Activated T-cell treated with anti-CD3 and anti-CD28 coated beads, Interleukin-2, amount 50 U/mL, for 4 hours (primary cell): Measurements from ENCODE around the gene ACOT8. TPM values are rescaled to one million over a fixed set of nuclear protein-coding genes. Genes with fewer than 3 reads are reported as not detected.
"Not testable (repeated sequence)": the region's sequence is repeated elsewhere in the genome, so short reads cannot be mapped to it uniquely, and the experiment has no call there.

Experiments used
- ATAC-seq, 2 donors: fragments of 200-7000 bp; cut with Tn5 transposase; one replicate each; pipeline ENCODE4 v1.10.0; 2021
- DNase-seq: peaks from one replicate; pipeline ENCODE4 v3.0.0-alpha.2; 2020
- H3K27me3 Mint-ChIP-seq: one replicate; pipeline ENCODE4 v1.8.0; 2021; ENCODE audit warnings: low read depth, mixed read lengths
- H3K36me3 Mint-ChIP-seq: one replicate; pipeline ENCODE4 v1.8.0; 2022; ENCODE audit warnings: mixed read lengths; ENCODE audit not compliant: insufficient read depth
- H3K4me1 Mint-ChIP-seq: one replicate; pipeline ENCODE4 v1.8.0; 2021; ENCODE audit warnings: low read depth, mixed read lengths
- H3K4me3 Mint-ChIP-seq: one replicate; pipeline ENCODE4 v1.8.0; 2021; ENCODE audit warnings: mild to moderate bottlenecking, moderate library complexity, mixed read lengths
- H3K9me3 Mint-ChIP-seq: one replicate; pipeline ENCODE4 v1.8.0; 2021; ENCODE audit warnings: mixed read lengths
- total RNA-seq, 3 donors: library from RNA; stranded (reverse); gene quantifications; one replicate each; pipeline ENCODE4 v1.2.1, GENCODE V29; 2021

Gene ACOT8
- total RNA-seq = 10 to 100 TPM; 18.0 to 21.0 (median 18.2) TPM

GRCh38 chr20:45857114-45857881, at the start of gene ACOT8, which contains the start of gene ZSWIM3:
ACOT8 (minus strand) TSS chr20:45857392; CDS start chr20:45857315, 77 bp downstream.
ZSWIM3 (plus strand) TSS chr20:45857614; CDS start chr20:45857826, 212 bp downstream.
- Mint-ChIP-seq H3K36me3 (peaks cover 14% of the 10 kb centered on the region), H3K9me3 (no peaks in the 10 kb centered on the region), H3K27me3 (no peaks in the 10 kb centered on the region), H3K4me3 (peak within 1 kb of the TSS; percentile 95), H3K4me1 (peaks cover 42% of the 10 kb centered on the region)
- peak; percentile 99 for ATAC-seq
- peak; percentile 87 for DNase-seq

- Mint-ChIP-seq H3K36me3 (no peaks in the 10 kb centered on the region), H3K4me3 (no peak overlapping the region), H3K9me3 (no peaks in the 10 kb centered on the region), H3K27me3 (no peaks in the 10 kb centered on the region), H3K4me1 (peaks cover 1% of the 10 kb centered on the region)
- ATAC-seq (no peak), DNase-seq (no peak)
Measured at GRCh38 chr20:45905505-45906079, 48.4 kb upstream of the ACOT8 start.

DNA sequence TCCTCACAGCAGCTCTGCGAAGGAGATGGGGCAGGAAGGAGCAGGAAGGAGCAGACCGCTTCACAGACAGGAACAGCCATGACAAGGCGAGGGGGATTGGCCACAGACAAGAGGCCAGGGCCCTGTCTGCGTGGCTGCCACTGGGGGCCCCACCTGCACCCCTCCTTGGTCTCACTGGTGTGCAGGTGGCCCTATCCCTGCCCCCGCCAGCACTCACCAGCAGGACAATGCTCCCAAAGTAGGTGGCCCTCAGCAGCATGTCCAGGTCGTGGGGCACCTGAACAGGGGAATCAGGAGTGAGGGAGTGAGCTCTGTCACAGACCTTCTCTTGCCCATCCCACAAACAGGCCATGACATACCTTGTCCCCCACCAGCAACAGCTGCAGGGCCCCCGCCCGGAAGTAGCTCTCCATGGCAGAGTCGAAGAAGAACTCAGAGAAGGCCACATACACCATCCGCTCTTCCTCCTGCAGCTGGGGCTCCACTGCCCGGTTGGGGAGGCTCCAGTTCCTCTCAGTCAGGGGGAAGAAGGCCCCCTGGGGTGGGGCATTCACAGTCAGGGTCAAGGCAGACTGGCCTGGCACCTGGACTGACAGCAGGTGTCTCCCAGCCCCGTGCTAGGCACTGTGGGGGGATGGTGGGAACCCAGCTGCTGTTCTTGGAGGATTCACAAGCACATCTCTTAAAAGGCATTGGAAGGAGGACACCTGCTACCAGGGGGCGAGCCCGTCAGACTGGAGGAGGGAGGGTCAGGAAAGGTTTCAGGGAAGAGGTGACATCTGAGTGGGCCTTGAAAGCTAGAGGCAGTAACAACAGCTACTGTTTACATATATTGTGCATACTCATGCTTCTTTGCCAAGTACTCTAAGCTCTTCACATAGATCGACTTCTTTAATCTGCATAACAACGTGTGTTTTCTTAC, 47.7 kb upstream of the ACOT8 start:
- no peak overlapping the region for H3K4me3 Mint-ChIP-seq
- H3K4me1 Mint-ChIP-seq = no peaks in the 10 kb centered on the region
- H3K9me3 Mint-ChIP-seq = no peaks in the 10 kb centered on the region
- no peaks in the 10 kb centered on the region for H3K36me3 Mint-ChIP-seq
- H3K27me3 Mint-ChIP-seq = no peaks in the 10 kb centered on the region
- ATAC-seq (no peak), DNase-seq (no peak)

- Mint-ChIP-seq H3K9me3 (no peaks in the 10 kb centered on the region), H3K27me3 (no peaks in the 10 kb centered on the region), H3K4me3 (no peak overlapping the region), H3K4me1 (no peaks in the 10 kb centered on the region), H3K36me3 (peaks cover 14% of the 10 kb centered on the region)
- DNase-seq (no peak), ATAC-seq (no peak)
Measured at GRCh38 chr20:45902199-45902701, 45.1 kb upstream of the ACOT8 start.

- not testable (repeated sequence) for H3K4me3 Mint-ChIP-seq, ATAC-seq, H3K9me3 Mint-ChIP-seq, DNase-seq, H3K4me1 Mint-ChIP-seq, H3K27me3 Mint-ChIP-seq
- H3K36me3 Mint-ChIP-seq = peaks cover 16% of the 10 kb centered on the region
Measured at GRCh38 chr20:45901332-45901731, 44.1 kb upstream of the ACOT8 start.

DNA sequence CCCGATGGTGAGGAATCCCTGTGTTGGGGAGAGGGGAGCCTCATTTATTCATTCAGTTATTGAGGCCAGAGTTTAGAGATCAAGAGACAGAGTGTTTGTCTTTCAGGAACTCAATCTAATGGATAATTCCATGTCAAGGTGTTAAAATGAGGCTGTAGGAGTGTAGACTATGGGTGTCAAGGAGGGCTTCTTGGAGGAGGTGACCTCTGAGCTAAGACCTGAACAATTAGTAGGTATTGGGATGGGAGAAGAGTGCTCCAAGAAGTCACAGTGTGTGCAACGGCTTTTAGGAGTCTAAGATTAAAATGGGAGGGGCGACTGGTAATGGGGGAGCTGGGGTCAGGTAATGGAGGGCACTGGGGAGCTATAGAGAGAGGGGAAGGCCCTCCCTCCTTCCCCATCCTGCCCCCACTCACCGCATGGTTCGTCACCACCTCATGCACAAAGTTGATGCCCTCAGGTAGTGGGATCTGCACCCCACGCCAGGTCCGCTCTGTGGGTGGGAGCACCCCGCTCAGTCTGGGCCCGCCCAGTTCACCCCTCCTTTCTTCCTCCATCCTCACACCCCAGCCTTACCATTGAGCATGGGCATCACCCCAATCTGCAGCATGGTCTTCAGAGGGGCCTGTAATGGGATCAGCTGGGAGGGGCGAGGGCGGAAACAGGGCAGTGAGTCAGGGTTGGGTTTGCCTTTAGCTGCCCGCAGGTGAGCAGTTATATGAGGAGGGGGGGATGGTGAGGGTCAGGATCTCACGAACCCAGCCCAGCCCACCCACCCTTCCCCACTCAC, 42.0 kb upstream of the ACOT8 start:
- Mint-ChIP-seq H3K4me3 (no peak overlapping the region), H3K4me1 (peaks cover 2% of the 10 kb centered on the region), H3K9me3 (no peaks in the 10 kb centered on the region), H3K36me3 (peaks cover 17% of the 10 kb centered on the region), H3K27me3 (no peaks in the 10 kb centered on the region)
- no peak for DNase-seq
- no peak for ATAC-seq

DNA sequence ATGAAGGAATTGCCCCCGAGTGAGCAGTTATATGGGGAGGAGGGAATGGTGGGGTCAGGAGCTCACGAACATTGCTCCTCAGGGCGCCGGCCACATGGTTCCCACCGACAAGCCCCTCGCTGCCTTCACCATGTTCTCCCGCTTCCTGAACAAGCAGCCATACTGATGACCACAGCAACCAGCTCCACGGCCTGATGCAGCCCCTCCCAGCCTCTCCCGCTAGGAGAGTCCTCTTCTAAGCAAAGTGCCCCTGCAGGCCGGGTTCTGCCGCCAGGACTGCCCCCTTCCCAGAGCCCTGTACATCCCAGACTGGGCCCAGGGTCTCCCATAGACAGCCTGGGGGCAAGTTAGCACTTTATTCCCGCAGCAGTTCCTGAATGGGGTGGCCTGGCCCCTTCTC, 41.1 kb upstream of the ACOT8 start:
- ATAC-seq = no peak
- Mint-ChIP-seq H3K27me3 (no peaks in the 10 kb centered on the region), H3K4me3 (no peak overlapping the region), H3K9me3 (no peaks in the 10 kb centered on the region), H3K4me1 (peaks cover 10% of the 10 kb centered on the region), H3K36me3 (peaks cover 22% of the 10 kb centered on the region)
- DNase-seq = no peak

GRCh38 chr20:45897692-45898091, 40.5 kb upstream of the ACOT8 start:
- DNase-seq = no peak
- Mint-ChIP-seq H3K4me1 (peaks cover 16% of the 10 kb centered on the region), H3K4me3 (no peak overlapping the region), H3K9me3 (no peaks in the 10 kb centered on the region), H3K27me3 (no peaks in the 10 kb centered on the region), H3K36me3 (peaks cover 22% of the 10 kb centered on the region)
- no peak for ATAC-seq

DNA sequence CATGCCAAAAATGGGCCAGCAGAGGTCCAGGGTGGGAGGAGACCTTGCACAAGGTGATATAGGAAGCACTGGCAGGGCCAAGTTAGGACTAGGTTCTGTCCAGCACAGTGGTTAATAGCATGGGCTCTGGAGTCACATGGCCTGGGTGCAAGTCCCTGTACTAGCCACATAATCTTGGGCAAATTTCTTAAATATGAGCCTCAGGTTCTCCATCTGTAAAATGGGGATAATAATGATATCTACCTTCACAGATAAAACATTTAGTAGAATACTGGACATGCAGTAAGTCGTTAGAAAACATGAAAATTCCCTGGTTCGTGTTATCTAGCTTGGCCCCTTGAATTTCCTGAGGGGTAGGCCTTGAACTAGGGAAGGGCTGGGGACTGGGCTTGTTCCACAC, 40.1 kb upstream of the ACOT8 start:
- no peak overlapping the region for H3K4me3 Mint-ChIP-seq
- no peak for ATAC-seq
- H3K4me1 Mint-ChIP-seq = peaks cover 20% of the 10 kb centered on the region
- no peak for DNase-seq
- peaks cover 22% of the 10 kb centered on the region for H3K36me3 Mint-ChIP-seq
- H3K9me3 Mint-ChIP-seq = no peaks in the 10 kb centered on the region
- no peaks in the 10 kb centered on the region for H3K27me3 Mint-ChIP-seq

GRCh38 chr20:45896641-45897161, 39.5 kb upstream of the ACOT8 start:
- Mint-ChIP-seq H3K9me3 (no peaks in the 10 kb centered on the region), H3K27me3 (no peaks in the 10 kb centered on the region), H3K4me1 (peaks cover 24% of the 10 kb centered on the region), H3K36me3 (peaks cover 22% of the 10 kb centered on the region), H3K4me3 (no peak overlapping the region)
- DNase-seq = no peak
- ATAC-seq = no peak

- peaks cover 22% of the 10 kb centered on the region for H3K36me3 Mint-ChIP-seq
- ATAC-seq (no peak), DNase-seq (no peak)
- H3K27me3 Mint-ChIP-seq = no peaks in the 10 kb centered on the region
- peaks cover 32% of the 10 kb centered on the region for H3K4me1 Mint-ChIP-seq
- no peaks in the 10 kb centered on the region for H3K9me3 Mint-ChIP-seq
- no peak overlapping the region for H3K4me3 Mint-ChIP-seq
Measured at GRCh38 chr20:45894797-45895196, 37.6 kb upstream of the ACOT8 start.

- DNase-seq = no peak
- no peak overlapping the region for H3K4me3 Mint-ChIP-seq
- no peaks in the 10 kb centered on the region for H3K9me3 Mint-ChIP-seq
- H3K4me1 Mint-ChIP-seq = peaks cover 35% of the 10 kb centered on the region
- no peak for ATAC-seq
- H3K27me3 Mint-ChIP-seq = no peaks in the 10 kb centered on the region
- H3K36me3 Mint-ChIP-seq = peaks cover 19% of the 10 kb centered on the region
Measured at GRCh38 chr20:45893831-45894230, 36.6 kb upstream of the ACOT8 start.

GRCh38 chr20:45892828-45893500, 35.8 kb upstream of the ACOT8 start:
- ATAC-seq = no peak
- DNase-seq = no peak
- H3K27me3 Mint-ChIP-seq = no peaks in the 10 kb centered on the region

More at GRCh38 chr20:45892828-45893500, 35.8 kb upstream of the ACOT8 start:
- Mint-ChIP-seq H3K9me3 (no peaks in the 10 kb centered on the region), H3K4me1 (peaks cover 35% of the 10 kb centered on the region), H3K4me3 (peak overlapping the region; percentile 89), H3K36me3 (peaks cover 16% of the 10 kb centered on the region)
